ENCODE measurements around the gene HCRTR1.

- TF ChIP-seq CTCF (IDR thresholded peaks at IDR 0.05) (no peak), EZH2 (IDR thresholded peaks at IDR 0.05; ENCODE audit: borderline replicate concordance, insufficient read depth, low read depth, low read length, poor library complexity, severe bottlenecking) (no peak)
Measured at GRCh38 chr1:31570906-31571305, 46.6 kb upstream of the HCRTR1 start.

Data from B cell (primary cell).